ENCODE data around the gene LOXL3.
"Not testable (repeated sequence)": the region's sequence is repeated elsewhere in the genome, so short reads cannot be mapped to it uniquely, and the experiment has no call there.

Gene LOXL3

GRCh38 chr2:74491648-74492544 is 61.8 kb downstream of the LOXL3 start:
- no peak for DNase-seq (ENCODE audit: low read depth in 2 of 2)

GRCh38 chr2:74489906-74490305 is 63.8 kb downstream of the LOXL3 start:
- DNase-seq (ENCODE audit: low read depth in 2 of 2) = no peak

- DNase-seq (ENCODE audit: low read depth in 2 of 2) = no peak
These were observed 64.9 kb downstream of the LOXL3 start for GRCh38 chr2:74488643-74489481.

GRCh38 chr2:74486141-74486540 is 67.6 kb downstream of the LOXL3 start:
- DNase-seq (ENCODE audit: low read depth in 2 of 2) = no peak

GRCh38 chr2:74483675-74484164 is 70.0 kb downstream of the LOXL3 start:
- not testable (repeated sequence) for DNase-seq (ENCODE audit: low read depth in 2 of 2)

GRCh38 chr2:74482801-74483674 is 70.7 kb downstream of the LOXL3 start, which contains the start of the genes CCDC142 and TTC31:
Gene CCDC142, minus strand, starts transcription at chr2:74482998. Its CDS starts 161 bp downstream, at chr2:74482837.
Gene TTC31, plus strand, starts transcription at chr2:74483081. Its CDS starts 15 bp downstream, at chr2:74483096.
- DNase-seq (ENCODE audit: low read depth in 2 of 2) = peak; percentile 83 to 90

All from activated CD4-positive, alpha-beta T cell treated with anti-CD3 and anti-CD28 coated beads for 24 hours (primary cell).